UCSD-AML1 (cell line): ENCODE results near the gene EIF2B5.
A peak's percentile ranks its signal among the peaks of the same experiment; 100 is the strongest.

Experiments
- DNase-seq: peaks from one replicate; lab custom pipeline; 2025; ENCODE audit not compliant: unreplicated experiment; lab: John Stamatoyannopoulos, UW

The EIF2B5 gene

GRCh38 chr3:184172681-184173373 is 37.7 kb downstream of the EIF2B5 start:
- DNase-seq: no peak

GRCh38 chr3:184173374-184173722 is 38.2 kb downstream of the EIF2B5 start:
- no peak for DNase-seq

GRCh38 chr3:184174284-184174645 is 39.1 kb downstream of the EIF2B5 start:
- DNase-seq: no peak

- DNase-seq: peak; percentile 98
Observed at GRCh38 chr3:184174646-184175492, 39.7 kb downstream of the EIF2B5 start, which contains the start of gene AP2M1. Gene AP2M1, plus strand, starts transcription at chr3:184174855. Its CDS starts 2,139 bp downstream, at chr3:184176994.

GRCh38 chr3:184175506-184175905 is 40.3 kb downstream of the EIF2B5 start:
- DNase-seq: no peak

GRCh38 chr3:184175981-184176376 is 40.8 kb downstream of the EIF2B5 start:
- no peak for DNase-seq

- DNase-seq: peak; percentile 49
Observed at GRCh38 chr3:184176377-184177330, 41.5 kb downstream of the EIF2B5 start.

- no peak for DNase-seq
Observed at GRCh38 chr3:184177331-184177731, 42.2 kb downstream of the EIF2B5 start.

GRCh38 chr3:184177767-184178306 is 42.7 kb downstream of the EIF2B5 start:
- DNase-seq: no peak

GRCh38 chr3:184178521-184179138 is 43.5 kb downstream of the EIF2B5 start:
- DNase-seq: no peak

GRCh38 chr3:184180165-184180564 is 45.0 kb downstream of the EIF2B5 start:
- no peak for DNase-seq

- no peak for DNase-seq
Observed at GRCh38 chr3:184181596-184181995, 46.4 kb downstream of the EIF2B5 start.

- no peak for DNase-seq
Observed at GRCh38 chr3:184183679-184184078, 48.5 kb downstream of the EIF2B5 start.

GRCh38 chr3:184184546-184185230 is 49.5 kb downstream of the EIF2B5 start:
- no peak for DNase-seq

GRCh38 chr3:184185461-184186183 is 50.5 kb downstream of the EIF2B5 start:
- DNase-seq: peak; percentile 100

- no peak for DNase-seq
Observed at GRCh38 chr3:184186184-184186901, 51.2 kb downstream of the EIF2B5 start, which contains the start of gene ABCF3. Gene ABCF3, plus strand, starts transcription at chr3:184186199. Its CDS starts 9 bp downstream, at chr3:184186208.

- DNase-seq: no peak
Observed at GRCh38 chr3:184186902-184187207, 51.7 kb downstream of the EIF2B5 start.

- DNase-seq: no peak
Observed at GRCh38 chr3:184188080-184188479, 52.9 kb downstream of the EIF2B5 start.

GRCh38 chr3:184189421-184189820 is 54.3 kb downstream of the EIF2B5 start:
- DNase-seq: no peak
